Osteocyte (in vitro differentiated cells): ENCODE data around the gene SGCG. TPM values are rescaled to one million over a fixed set of nuclear protein-coding genes. Genes with fewer than 3 reads are reported as not detected.

Experiments used
- DNase-seq: peaks from one replicate; pipeline ENCODE4 v3.0.0; 2021; ENCODE audit warnings: mixed read lengths; ENCODE audit not compliant: unreplicated experiment; ENCODE audit errors: extremely low spot score
- H3K27ac Mint-ChIP-seq: one replicate; pipeline ENCODE4 v1.8.0; 2021; ENCODE audit warnings: mild to moderate bottlenecking, mixed read lengths; ENCODE audit not compliant: unreplicated experiment
- H3K27me3 Mint-ChIP-seq: one replicate; pipeline ENCODE4 v1.8.0; 2021; ENCODE audit warnings: mixed read lengths; ENCODE audit not compliant: unreplicated experiment
- H3K36me3 Mint-ChIP-seq: one replicate; pipeline ENCODE4 v1.8.0; 2021; ENCODE audit warnings: mixed read lengths; ENCODE audit not compliant: unreplicated experiment
- H3K4me1 Mint-ChIP-seq: one replicate; pipeline ENCODE4 v1.8.0; 2021; ENCODE audit warnings: mixed read lengths; ENCODE audit not compliant: unreplicated experiment
- H3K4me3 Mint-ChIP-seq: one replicate; pipeline ENCODE4 v1.8.0; 2021; ENCODE audit warnings: mild to moderate bottlenecking, moderate library complexity, mixed read lengths; ENCODE audit not compliant: unreplicated experiment
- H3K9me3 Mint-ChIP-seq: one replicate; pipeline ENCODE4 v1.8.0; 2021; ENCODE audit warnings: mixed read lengths; ENCODE audit not compliant: unreplicated experiment
- total RNA-seq: library from RNA; stranded (reverse); gene quantifications from 2 replicates; pipeline ENCODE4 v1.2.1, GENCODE V29; 2021
- TF ChIP-seq, protein P1 (sequence below): fragments of 200-600 bp; sonication (generic); IDR thresholded peaks from 2 replicates; pipeline ENCODE4 v1.5.0; 2021; ENCODE audit warnings: antibody characterized with exemption, mild to moderate bottlenecking, moderate library complexity

Gene SGCG
- total RNA-seq, 1 donor from 2014 or later, result 0.70 TPM

DNA sequence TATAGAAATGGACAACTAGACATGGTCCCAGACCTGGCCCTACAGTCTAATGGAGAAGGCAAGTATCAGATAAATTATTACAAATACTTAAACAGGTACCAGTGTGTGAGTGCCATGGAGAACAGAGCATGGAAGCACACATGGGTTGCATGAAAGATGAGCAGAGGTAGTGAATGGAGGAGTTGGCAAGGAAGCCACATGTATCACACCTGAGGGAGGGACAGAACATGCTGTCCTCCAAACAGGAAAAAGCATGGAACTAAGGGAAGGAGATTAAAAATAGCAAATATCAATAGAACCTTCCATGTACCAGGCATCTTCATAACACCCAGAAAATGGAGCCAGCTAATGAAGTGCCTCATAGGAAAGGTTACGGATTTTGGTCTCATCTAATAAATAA, 166.8 kb downstream of the SGCG start:
- H3K4me3 Mint-ChIP-seq, result no peak overlapping the region
- no peaks in the 10 kb centered on the region for H3K9me3 Mint-ChIP-seq
- H3K27ac Mint-ChIP-seq, result no peak overlapping the region
- no peaks in the 10 kb centered on the region for H3K27me3 Mint-ChIP-seq
- H3K36me3 Mint-ChIP-seq, result peaks cover 58% of the 10 kb centered on the region
- TF ChIP-seq, protein P1, sequence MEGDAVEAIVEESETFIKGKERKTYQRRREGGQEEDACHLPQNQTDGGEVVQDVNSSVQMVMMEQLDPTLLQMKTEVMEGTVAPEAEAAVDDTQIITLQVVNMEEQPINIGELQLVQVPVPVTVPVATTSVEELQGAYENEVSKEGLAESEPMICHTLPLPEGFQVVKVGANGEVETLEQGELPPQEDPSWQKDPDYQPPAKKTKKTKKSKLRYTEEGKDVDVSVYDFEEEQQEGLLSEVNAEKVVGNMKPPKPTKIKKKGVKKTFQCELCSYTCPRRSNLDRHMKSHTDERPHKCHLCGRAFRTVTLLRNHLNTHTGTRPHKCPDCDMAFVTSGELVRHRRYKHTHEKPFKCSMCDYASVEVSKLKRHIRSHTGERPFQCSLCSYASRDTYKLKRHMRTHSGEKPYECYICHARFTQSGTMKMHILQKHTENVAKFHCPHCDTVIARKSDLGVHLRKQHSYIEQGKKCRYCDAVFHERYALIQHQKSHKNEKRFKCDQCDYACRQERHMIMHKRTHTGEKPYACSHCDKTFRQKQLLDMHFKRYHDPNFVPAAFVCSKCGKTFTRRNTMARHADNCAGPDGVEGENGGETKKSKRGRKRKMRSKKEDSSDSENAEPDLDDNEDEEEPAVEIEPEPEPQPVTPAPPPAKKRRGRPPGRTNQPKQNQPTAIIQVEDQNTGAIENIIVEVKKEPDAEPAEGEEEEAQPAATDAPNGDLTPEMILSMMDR, result no peak
- DNase-seq, result no peak
- peaks cover 41% of the 10 kb centered on the region for H3K4me1 Mint-ChIP-seq

DNA sequence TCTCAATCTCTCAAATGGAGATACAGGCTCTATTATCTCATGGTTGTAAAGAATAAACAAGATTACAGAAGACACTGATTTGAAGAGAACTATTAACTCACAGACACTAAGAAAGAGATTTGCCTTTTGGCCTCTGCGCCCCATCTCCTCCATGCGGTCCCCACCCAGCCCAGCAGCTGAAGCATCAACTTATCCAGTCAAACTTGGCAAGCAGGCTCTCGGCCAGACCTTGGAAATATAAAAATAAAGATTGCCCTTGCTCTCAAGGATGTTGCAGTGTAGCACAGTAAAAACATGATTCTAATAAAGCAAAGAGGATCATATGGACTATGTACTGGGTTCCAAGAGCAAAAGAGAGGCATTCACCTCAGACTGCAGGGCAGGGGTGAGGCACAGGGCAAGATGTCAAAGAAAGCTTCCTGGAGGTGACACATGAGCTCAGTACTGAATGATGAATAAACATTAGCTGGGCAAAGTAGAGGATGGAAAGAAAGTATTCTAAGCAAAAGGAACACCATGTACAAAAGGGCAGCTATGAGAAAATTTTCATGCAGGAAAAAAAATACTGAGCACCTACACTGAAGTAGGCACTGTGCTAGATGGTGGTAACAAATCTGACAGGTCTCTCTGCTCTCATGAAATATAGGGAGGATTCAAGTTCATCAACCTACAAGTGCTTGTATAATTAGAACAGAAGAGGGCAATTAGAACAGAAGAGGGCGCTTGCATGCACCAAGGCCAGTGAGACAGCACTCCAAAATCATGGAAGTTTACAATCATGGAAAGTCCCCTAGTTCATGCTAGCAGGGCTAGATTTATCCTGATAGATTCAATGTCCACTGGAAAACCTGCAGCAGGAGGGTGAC, 167.7 kb downstream of the SGCG start:
- TF ChIP-seq, protein P1, result no peak
- Mint-ChIP-seq H3K27ac (peak overlapping the region; percentile 32), H3K27me3 (no peaks in the 10 kb centered on the region), H3K4me3 (no peak overlapping the region), H3K9me3 (no peaks in the 10 kb centered on the region), H3K4me1 (peaks cover 43% of the 10 kb centered on the region), H3K36me3 (peaks cover 57% of the 10 kb centered on the region)
- no peak for DNase-seq

DNA sequence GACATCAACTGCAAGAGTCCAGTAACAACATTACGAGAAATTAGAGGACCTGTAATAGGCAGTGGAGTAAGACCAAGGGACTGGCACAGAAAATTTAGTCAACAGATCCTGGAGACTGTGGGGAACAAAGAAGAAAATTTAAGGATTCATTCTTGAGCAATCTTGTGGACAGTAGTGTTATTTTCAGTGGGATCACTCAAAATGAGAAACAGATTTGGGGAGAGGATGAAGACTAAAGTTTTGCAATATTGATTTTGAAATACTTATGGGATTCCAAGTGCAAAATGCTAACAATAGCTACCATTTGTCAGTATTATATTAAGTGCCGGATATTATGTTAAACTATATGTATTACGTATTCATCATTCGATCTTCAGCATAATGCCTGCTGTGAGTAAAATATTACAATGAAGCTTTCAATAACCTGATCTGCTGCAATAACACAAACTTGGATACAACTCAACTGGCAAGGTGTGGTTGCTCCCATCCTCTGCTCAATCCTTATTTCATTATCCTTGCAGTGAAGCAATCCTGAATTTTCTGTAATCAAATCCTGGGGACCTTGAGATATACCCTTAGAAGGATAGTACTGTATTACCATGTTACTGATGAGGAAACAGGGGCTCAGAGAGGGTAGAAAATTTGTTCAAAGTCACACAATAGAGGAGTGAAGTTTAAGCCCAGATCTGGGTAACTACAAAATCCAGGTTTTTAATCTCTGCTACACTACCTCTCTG, 168.6 kb downstream of the SGCG start:
- TF ChIP-seq, protein P1, result no peak
- Mint-ChIP-seq H3K27ac (peak overlapping the region; percentile 24), H3K4me1 (peaks cover 42% of the 10 kb centered on the region), H3K36me3 (peaks cover 54% of the 10 kb centered on the region), H3K9me3 (no peaks in the 10 kb centered on the region), H3K27me3 (no peaks in the 10 kb centered on the region), H3K4me3 (no peak overlapping the region)
- no peak for DNase-seq

DNA sequence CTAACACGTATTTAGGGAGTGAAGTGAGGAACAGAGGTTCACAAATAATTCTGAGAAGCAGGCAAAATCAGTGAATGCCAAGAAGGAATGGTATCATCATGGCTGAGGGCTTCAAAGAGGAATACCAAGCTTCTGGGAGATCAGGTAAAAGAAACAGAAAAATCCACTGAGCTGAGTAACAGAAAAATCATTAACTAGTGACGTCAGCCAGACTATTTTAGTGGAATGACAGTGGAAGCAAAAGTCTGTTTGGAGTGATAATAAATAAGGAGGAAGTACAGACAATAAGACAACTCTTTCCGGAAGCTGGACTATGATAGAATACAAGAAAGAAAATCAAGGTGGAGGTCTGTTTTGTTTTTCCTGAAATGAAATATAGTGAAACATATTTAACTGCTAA, 169.2 kb downstream of the SGCG start:
- no peak for DNase-seq
- no peaks in the 10 kb centered on the region for H3K27me3 Mint-ChIP-seq
- TF ChIP-seq, protein P1, result no peak
- no peaks in the 10 kb centered on the region for H3K9me3 Mint-ChIP-seq
- peak overlapping the region; percentile 21 for H3K27ac Mint-ChIP-seq
- H3K36me3 Mint-ChIP-seq, result peaks cover 60% of the 10 kb centered on the region
- H3K4me1 Mint-ChIP-seq, result peaks cover 36% of the 10 kb centered on the region
- H3K4me3 Mint-ChIP-seq, result no peak overlapping the region

DNA sequence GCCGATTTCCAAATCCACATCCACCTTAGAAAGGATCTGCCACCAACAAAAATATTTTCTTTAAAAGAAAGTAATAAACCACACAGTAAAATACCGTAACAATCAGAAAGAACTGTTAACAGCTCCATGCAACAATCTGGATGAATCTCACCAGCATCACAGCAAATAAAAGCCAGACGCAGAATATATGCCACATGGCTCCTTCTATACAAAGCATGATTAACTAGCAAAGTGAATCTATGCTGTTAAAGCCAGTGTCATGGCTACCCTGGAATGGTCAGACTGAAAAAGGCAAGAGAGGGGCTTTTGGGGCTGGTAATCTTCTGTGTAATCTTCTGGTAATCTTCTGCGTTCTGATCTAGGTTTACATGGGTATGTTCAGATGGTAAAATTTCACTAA, 171.4 kb downstream of the SGCG start:
- no peak overlapping the region for H3K4me3 Mint-ChIP-seq
- no peak for DNase-seq
- TF ChIP-seq, protein P1, result no peak
- H3K27me3 Mint-ChIP-seq, result no peaks in the 10 kb centered on the region
- peak overlapping the region; percentile 17 for H3K27ac Mint-ChIP-seq
- no peaks in the 10 kb centered on the region for H3K9me3 Mint-ChIP-seq
- peaks cover 59% of the 10 kb centered on the region for H3K36me3 Mint-ChIP-seq
- peaks cover 31% of the 10 kb centered on the region for H3K4me1 Mint-ChIP-seq
